DOHH2 (cell line): ENCODE data around the gene CREBBP.

Experiments used
- H3F3A ChIP-seq: fragments of 200-600 bp; sonication (generic), shearing (Covaris generic); 2 replicates; pipeline ENCODE4 v1.6.0; 2016; ENCODE audit warnings: antibody characterized with exemption, mild to moderate bottlenecking; ENCODE audit not compliant: control insufficient read depth, insufficient read depth
- H3K27ac ChIP-seq: fragments of 200-600 bp; sonication (generic); 2 replicates; pipeline ENCODE4 v1.5.1; 2014; ENCODE audit warnings: low read depth, mild to moderate bottlenecking, low read length, moderate library complexity
- H3K27me3 ChIP-seq: fragments of 200-600 bp; sonication (generic); 2 replicates; pipeline ENCODE4 v1.6.1; 2014; ENCODE audit warnings: mild to moderate bottlenecking, low read length, mixed read lengths; ENCODE audit not compliant: control insufficient read depth
- H3K36me3 ChIP-seq: fragments of 200-600 bp; sonication (generic); 2 replicates; pipeline ENCODE4 v1.6.1; 2014; ENCODE audit warnings: mild to moderate bottlenecking, low read length, moderate library complexity, mixed read lengths; ENCODE audit not compliant: control insufficient read depth
- H3K4me1 ChIP-seq: fragments of 200-600 bp; sonication (generic); 2 replicates; pipeline ENCODE4 v1.6.1; 2014; ENCODE audit warnings: mild to moderate bottlenecking, low read length, mixed read lengths; ENCODE audit not compliant: control insufficient read depth
- H3K4me2 ChIP-seq: fragments of 200-600 bp; sonication (generic); 2 replicates; pipeline ENCODE4 v1.6.0; 2014; ENCODE audit warnings: mild to moderate bottlenecking, low read length, moderate library complexity
- H3K4me3 ChIP-seq: fragments of 200-600 bp; sonication (generic); 2 replicates; pipeline ENCODE4 v1.5.1; 2014; ENCODE audit warnings: mild to moderate bottlenecking, low read length, mixed read lengths
- H3K79me2 ChIP-seq: fragments of 200-600 bp; sonication (generic); 2 replicates; pipeline ENCODE4 v1.6.1; 2014; ENCODE audit warnings: mild to moderate bottlenecking, low read length, mixed read lengths; ENCODE audit not compliant: control insufficient read depth
- H3K9me2 ChIP-seq: fragments of 200-600 bp; sonication (generic); replicated peaks from 2 replicates; pipeline ENCODE4 v1.6.1; 2014; ENCODE audit warnings: mild to moderate bottlenecking, low read length, mixed read lengths; ENCODE audit not compliant: control insufficient read depth
- H3K9me3 ChIP-seq: fragments of 200-600 bp; sonication (generic); 2 replicates; pipeline ENCODE4 v1.6.1; 2014; ENCODE audit warnings: antibody characterized with exemption, low read length, mixed read lengths; ENCODE audit not compliant: control insufficient read depth, insufficient read depth
- H4K20me1 ChIP-seq: fragments of 200-600 bp; sonication (generic); 2 replicates; pipeline ENCODE4 v1.6.0; 2014; ENCODE audit warnings: low read depth, mild to moderate bottlenecking, antibody characterized with exemption, low read length, moderate library complexity; ENCODE audit not compliant: control insufficient read depth, insufficient read depth
- EZH2phosphoT487 ChIP-seq: fragments of 200-600 bp; sonication (generic); IDR thresholded peaks from 2 replicates; pipeline ENCODE4 v1.6.1; 2017; ENCODE audit warnings: borderline replicate concordance, mild to moderate bottlenecking, antibody characterized with exemption, low read length, moderate library complexity, mixed read lengths
- TF ChIP-seq, protein P1 (sequence below): fragments of 200-600 bp; sonication (generic); IDR thresholded peaks from one replicate; pipeline ENCODE4 v1.5.1; 2014; ENCODE audit warnings: antibody characterized with exemption, mild to moderate bottlenecking, low read depth, low read length; ENCODE audit not compliant: poor library complexity, severe bottlenecking

Gene CREBBP

DNA sequence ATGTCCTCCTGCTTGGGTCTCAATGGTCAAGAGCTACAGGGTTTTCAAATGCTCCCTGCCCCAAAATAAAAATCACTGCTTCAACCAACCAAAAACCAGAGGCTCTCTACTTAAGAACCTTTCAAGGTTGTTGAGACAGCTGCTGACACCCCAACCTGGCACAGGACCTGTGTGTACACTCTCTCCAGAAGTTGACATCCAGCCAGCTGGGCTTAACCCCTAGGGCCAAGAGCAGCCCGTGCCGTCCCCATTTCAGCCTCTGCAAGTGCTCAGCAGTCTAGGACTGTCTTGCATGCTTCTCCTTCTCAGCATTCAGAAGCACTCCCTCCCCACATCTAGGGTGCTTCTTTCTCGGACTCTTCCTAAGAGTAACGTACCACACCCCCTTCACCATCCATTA, 104.2 kb downstream of the CREBBP start:
- Histone ChIP-seq H3K79me2 (no peaks in the 10 kb centered on the region), H3K9me3 (no peaks in the 10 kb centered on the region), H3K27me3 (no peaks in the 10 kb centered on the region), H3K4me3 (no peak overlapping the region), H3F3A (no peaks in the 10 kb centered on the region), H3K4me1 (no peaks in the 10 kb centered on the region), H3K4me2 (no peak overlapping the region), H3K9me2 (no peaks in the 10 kb centered on the region), H3K27ac (no peak overlapping the region), H3K36me3 (peaks cover 75% of the 10 kb centered on the region), H4K20me1 (no peaks in the 10 kb centered on the region)
- no peak for TF ChIP-seq EZH2phosphoT487
- TF ChIP-seq, protein P1, sequence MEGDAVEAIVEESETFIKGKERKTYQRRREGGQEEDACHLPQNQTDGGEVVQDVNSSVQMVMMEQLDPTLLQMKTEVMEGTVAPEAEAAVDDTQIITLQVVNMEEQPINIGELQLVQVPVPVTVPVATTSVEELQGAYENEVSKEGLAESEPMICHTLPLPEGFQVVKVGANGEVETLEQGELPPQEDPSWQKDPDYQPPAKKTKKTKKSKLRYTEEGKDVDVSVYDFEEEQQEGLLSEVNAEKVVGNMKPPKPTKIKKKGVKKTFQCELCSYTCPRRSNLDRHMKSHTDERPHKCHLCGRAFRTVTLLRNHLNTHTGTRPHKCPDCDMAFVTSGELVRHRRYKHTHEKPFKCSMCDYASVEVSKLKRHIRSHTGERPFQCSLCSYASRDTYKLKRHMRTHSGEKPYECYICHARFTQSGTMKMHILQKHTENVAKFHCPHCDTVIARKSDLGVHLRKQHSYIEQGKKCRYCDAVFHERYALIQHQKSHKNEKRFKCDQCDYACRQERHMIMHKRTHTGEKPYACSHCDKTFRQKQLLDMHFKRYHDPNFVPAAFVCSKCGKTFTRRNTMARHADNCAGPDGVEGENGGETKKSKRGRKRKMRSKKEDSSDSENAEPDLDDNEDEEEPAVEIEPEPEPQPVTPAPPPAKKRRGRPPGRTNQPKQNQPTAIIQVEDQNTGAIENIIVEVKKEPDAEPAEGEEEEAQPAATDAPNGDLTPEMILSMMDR = no peak

DNA sequence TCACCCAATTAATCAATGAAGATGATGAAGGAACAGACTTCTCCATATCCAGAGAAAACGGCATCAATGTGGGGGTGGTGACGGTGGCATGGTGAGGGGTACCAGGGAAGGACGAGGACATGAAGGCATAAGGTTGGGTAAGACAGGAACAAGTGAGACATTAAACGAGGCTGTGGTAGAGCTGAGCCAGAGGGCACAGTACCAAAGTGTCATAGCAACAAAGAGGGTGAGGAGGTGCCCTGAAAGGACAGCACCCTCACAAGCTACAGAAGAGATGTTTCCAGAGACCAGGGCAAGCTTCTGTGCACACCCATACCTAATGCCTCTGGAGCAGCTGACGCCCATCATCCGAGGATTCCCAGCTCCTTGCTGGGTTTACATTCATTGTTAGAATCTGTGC, 105.7 kb downstream of the CREBBP start:
- Histone ChIP-seq H3K4me1 (no peaks in the 10 kb centered on the region), H3K9me2 (no peaks in the 10 kb centered on the region), H3K9me3 (no peaks in the 10 kb centered on the region), H3K4me2 (no peak overlapping the region), H3K27ac (no peak overlapping the region), H4K20me1 (no peaks in the 10 kb centered on the region), H3K36me3 (peaks cover 72% of the 10 kb centered on the region), H3K79me2 (no peaks in the 10 kb centered on the region), H3K27me3 (no peaks in the 10 kb centered on the region), H3K4me3 (no peak overlapping the region), H3F3A (no peaks in the 10 kb centered on the region)
- TF ChIP-seq EZH2phosphoT487 = no peak

DNA sequence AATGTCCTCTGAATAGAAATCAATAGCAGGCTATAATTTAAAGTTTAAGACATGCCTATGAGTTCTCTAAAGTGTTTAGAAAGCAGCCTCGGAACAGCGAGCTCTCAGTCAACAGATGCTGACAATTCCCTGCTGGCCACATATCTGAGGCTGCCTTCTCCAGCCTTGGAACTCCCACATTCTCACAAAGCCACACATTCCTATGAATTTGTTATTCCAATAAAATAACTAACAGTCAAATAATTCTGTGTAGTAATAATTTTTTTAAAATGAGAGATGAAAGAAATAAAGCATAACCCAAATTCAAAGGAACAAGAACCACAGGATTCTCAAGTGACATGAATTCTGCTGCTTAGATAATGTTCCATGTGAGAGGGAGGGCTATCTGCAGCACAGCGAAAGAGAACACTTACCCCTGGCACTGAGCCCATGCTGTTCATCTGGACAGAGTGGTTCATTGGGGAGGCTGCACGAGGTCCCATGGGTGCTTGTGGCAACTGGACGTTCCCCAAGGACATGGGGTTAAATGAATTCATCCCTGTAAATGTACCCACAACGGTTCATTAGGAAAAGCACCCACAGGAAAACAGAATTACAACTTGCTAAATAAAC, 106.3 kb downstream of the CREBBP start:
- Histone ChIP-seq H3F3A (no peaks in the 10 kb centered on the region), H3K36me3 (peaks cover 72% of the 10 kb centered on the region), H3K4me1 (no peaks in the 10 kb centered on the region), H3K27me3 (no peaks in the 10 kb centered on the region), H3K9me3 (no peaks in the 10 kb centered on the region), H3K9me2 (no peaks in the 10 kb centered on the region), H4K20me1 (no peaks in the 10 kb centered on the region), H3K27ac (no peak overlapping the region), H3K4me3 (no peak overlapping the region), H3K4me2 (no peak overlapping the region), H3K79me2 (no peaks in the 10 kb centered on the region)
- TF ChIP-seq EZH2phosphoT487 = no peak
- TF ChIP-seq, protein P1 = no peak

DNA sequence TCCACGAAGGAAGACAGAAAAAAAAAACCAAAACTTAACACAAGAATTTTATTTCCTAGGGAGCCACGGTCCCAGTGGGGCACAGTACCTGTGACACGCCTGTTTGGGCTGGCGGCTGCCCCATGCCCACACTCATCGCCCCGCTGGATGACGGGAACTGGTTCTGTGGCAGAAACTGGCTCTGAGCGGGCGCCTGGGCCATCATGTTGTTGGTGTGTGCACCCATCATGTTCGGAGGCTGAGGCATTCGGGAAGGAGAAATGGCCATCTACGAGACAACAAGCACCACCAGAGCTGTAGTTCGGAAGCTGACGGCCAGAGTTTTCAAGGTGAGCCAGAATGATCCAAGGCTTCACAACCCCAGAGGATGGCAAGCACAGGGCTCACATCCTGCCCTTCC, 106.8 kb downstream of the CREBBP start:
- TF ChIP-seq EZH2phosphoT487 = no peak
- TF ChIP-seq, protein P1 = no peak
- H3K4me1 ChIP-seq = peaks cover 6% of the 10 kb centered on the region
- H4K20me1 ChIP-seq = no peaks in the 10 kb centered on the region
- peaks cover 76% of the 10 kb centered on the region for H3K36me3 ChIP-seq
- H3K4me2 ChIP-seq = no peak overlapping the region
- no peaks in the 10 kb centered on the region for H3K27me3 ChIP-seq
- no peaks in the 10 kb centered on the region for H3K79me2 ChIP-seq
- H3K27ac ChIP-seq = no peak overlapping the region
- no peaks in the 10 kb centered on the region for H3K9me2 ChIP-seq
- no peaks in the 10 kb centered on the region for H3K9me3 ChIP-seq
- no peak overlapping the region for H3K4me3 ChIP-seq
- no peaks in the 10 kb centered on the region for H3F3A ChIP-seq
